HepG2 (cell line): Measurements from ENCODE around the gene ADH4. TPM values are rescaled to one million over a fixed set of nuclear protein-coding genes. Genes with fewer than 3 reads are reported as not detected.

ENCODE experiments used
- ESRRA ChIP-seq: sonication (generic); formaldehyde crosslinking; IDR thresholded peaks from 2 replicates; pipeline ENCODE4 v1.5.1; 2020; ENCODE audit warnings: mild to moderate bottlenecking, low read depth, missing genetic modification reagents
- FOSL2 ChIP-seq: sonication (generic); formaldehyde crosslinking; IDR thresholded peaks from 2 replicates; pipeline ENCODE4 v1.4.0; 2020; ENCODE audit warnings: missing genetic modification reagents
- HNRNPL ChIP-seq: fragments of 200-400 bp; formaldehyde crosslinking; IDR thresholded peaks from 2 replicates; pipeline ENCODE4 v1.6.1; 2017; ENCODE audit warnings: mild to moderate bottlenecking, low read depth, low read length
- NCOA2 ChIP-seq: sonication (generic); formaldehyde crosslinking; IDR thresholded peaks from 2 replicates; pipeline ENCODE4 v1.8.0; 2022; ENCODE audit warnings: inconsistent platforms
- RCOR2 ChIP-seq: IDR thresholded peaks from 2 replicates; pipeline ENCODE4 v1.6.1; 2016; ENCODE audit warnings: missing biosample characterization, missing genetic modification reagents
- REL ChIP-seq: sonication (generic); formaldehyde crosslinking; conservative IDR thresholded peaks from 2 replicates; pipeline ENCODE4 v1.8.0; 2022; ENCODE audit warnings: mild to moderate bottlenecking, missing genetic modification reagents, moderate library complexity
- RFXAP ChIP-seq: sonication (generic); formaldehyde crosslinking; IDR thresholded peaks from 2 replicates; pipeline ENCODE4 v1.4.0; 2020; ENCODE audit warnings: missing genetic modification reagents, borderline replicate concordance
- STAG1 ChIP-seq: sonication (generic); formaldehyde crosslinking; IDR thresholded peaks from 2 replicates; pipeline ENCODE4 v1.4.0; 2020; ENCODE audit warnings: missing genetic modification reagents
- ZBTB1 ChIP-seq: sonication (generic); formaldehyde crosslinking; IDR thresholded peaks from 2 replicates; pipeline ENCODE4 v1.4.0; 2020; ENCODE audit warnings: missing genetic modification reagents, borderline replicate concordance
- ZNF260 ChIP-seq: sonication (generic); formaldehyde crosslinking; IDR thresholded peaks from 2 replicates; pipeline ENCODE4 v1.4.0; 2020; ENCODE audit warnings: missing genetic modification reagents, low read depth, mild to moderate bottlenecking, borderline replicate concordance
- ZNF432 ChIP-seq: sonication (generic); formaldehyde crosslinking; IDR thresholded peaks from 2 replicates; pipeline ENCODE4 v1.5.0; 2020; ENCODE audit warnings: missing genetic modification reagents, mild to moderate bottlenecking, borderline replicate concordance
- ZNF570 ChIP-seq: sonication (generic); formaldehyde crosslinking; IDR thresholded peaks from 2 replicates; pipeline ENCODE4 v1.4.0; 2020; ENCODE audit warnings: mild to moderate bottlenecking, missing genetic modification reagents, borderline replicate concordance
- ZNF749 ChIP-seq: sonication (generic); formaldehyde crosslinking; IDR thresholded peaks from 2 replicates; pipeline ENCODE4 v1.8.0; 2022; ENCODE audit warnings: mild to moderate bottlenecking, missing genetic modification reagents, moderate library complexity, borderline replicate concordance
- polyA plus RNA-seq, 8 experiments: library from polyadenylated mRNA; depleted of rRNA in 3 of 8; stranded (reverse) in 7 of 8; unstranded in 1 of 8; fragments of >200 nt; fragmentation: Illumina TruSeq in 4 of 8; extraction: Trizol in 4 of 8; gene quantifications; 2 replicates each; pipeline versions ENCODE4 v1.2.1 to v1.2.3, GENCODE V29; 2011 to 2016; ENCODE audit warnings: low read depth in 4 of 8, missing spikeins in 1 of 8, mixed read lengths in 1 of 8; ENCODE audit not compliant: insufficient read depth in 1 of 8
- total RNA-seq, 5 experiments: library from RNA; depleted of rRNA; stranded (reverse); fragments of >200 nt; fragmentation: Illumina TruSeq; extraction: Trizol; gene quantifications; 2 replicates each; pipeline ENCODE4 v1.2.3, GENCODE V29; 2016; ENCODE audit warnings: low read depth in 1 of 5
- TF ChIP-seq, protein P1 (sequence below): sonication (generic); formaldehyde crosslinking; IDR thresholded peaks from 2 replicates; pipeline ENCODE4 v1.4.0; 2020; ENCODE audit warnings: missing genetic modification reagents
- TF ChIP-seq, protein P2 (sequence below): sonication (generic); formaldehyde crosslinking; IDR thresholded peaks from 2 replicates; pipeline ENCODE4 v1.8.0; 2022; ENCODE audit warnings: missing genetic modification reagents, mild to moderate bottlenecking, moderate library complexity, borderline replicate concordance
- TF ChIP-seq, protein P3 (sequence below), 2 experiments: sonication (generic) in 1 of 2; formaldehyde crosslinking in 1 of 2; IDR thresholded peaks; 2 replicates each; pipeline versions ENCODE4 v1.4.0 to v1.6.1; 2016 to 2020; ENCODE audit warnings: borderline replicate concordance in 1 of 2, low read depth in 1 of 2, mild to moderate bottlenecking in 1 of 2, missing genetic modification reagents in 1 of 2

The ADH4 gene
- total and polyA plus RNA-seq, 2 of the 13 experiments (the other 11 are each of a cell fraction or from before 2014, with no cell fraction given) = 24.3 to 31.1 TPM

DNA sequence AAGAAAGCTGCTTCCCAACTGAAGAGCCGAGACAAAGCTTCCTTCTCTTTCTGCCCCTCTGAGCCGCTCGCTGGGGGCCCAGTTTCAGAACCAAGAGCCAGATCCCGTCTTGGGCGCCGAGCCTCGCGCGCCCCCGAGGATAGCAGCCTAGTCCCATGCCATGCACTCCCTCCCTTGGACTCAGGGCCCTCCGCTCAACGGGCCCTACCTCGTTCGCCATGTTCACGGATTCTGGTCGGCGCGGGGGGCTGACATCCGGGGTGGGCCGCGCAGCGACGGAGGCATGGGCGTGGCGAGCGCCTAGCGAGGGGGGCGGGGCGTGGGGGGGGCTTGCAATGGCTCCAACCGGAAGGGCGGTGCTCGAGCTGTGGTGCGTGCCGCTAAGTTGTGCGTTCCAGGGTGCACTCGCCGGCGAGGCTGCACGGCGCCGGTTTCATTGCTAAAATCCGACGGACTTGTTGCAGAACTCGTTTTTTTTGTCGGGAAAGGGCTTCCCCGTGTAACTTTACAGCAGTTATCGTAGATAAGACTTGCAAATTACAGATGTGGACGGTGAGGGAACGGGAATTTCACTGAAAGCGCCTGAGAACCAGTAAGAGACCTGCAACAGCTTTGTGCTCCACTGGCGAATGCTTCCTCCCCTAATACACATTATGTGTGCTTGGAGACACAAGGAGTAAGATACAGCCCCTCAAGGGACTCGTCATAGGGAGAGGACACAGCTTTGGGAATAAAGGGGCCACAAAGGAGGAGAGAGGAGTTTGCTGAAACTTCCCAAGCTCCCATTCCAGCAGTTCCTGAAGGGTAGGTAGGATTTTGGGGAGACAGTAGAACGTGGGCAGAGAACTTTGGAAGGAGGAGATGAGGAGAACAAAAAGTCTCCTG is 55.4 kb downstream of the ADH4 start, which contains the start of gene ADH5 (continued):
- TF ChIP-seq, protein P1, sequence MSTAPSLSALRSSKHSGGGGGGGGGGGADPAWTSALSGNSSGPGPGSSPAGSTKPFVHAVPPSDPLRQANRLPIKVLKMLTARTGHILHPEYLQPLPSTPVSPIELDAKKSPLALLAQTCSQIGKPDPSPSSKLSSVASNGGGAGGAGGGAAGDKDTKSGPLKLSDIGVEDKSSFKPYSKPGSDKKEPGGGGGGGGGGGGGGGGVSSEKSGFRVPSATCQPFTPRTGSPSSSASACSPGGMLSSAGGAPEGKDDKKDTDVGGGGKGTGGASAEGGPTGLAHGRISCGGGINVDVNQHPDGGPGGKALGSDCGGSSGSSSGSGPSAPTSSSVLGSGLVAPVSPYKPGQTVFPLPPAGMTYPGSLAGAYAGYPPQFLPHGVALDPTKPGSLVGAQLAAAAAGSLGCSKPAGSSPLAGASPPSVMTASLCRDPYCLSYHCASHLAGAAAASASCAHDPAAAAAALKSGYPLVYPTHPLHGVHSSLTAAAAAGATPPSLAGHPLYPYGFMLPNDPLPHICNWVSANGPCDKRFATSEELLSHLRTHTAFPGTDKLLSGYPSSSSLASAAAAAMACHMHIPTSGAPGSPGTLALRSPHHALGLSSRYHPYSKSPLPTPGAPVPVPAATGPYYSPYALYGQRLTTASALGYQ = no peak
- TF ChIP-seq FOSL2 (CRISPR knock-in tag) (0 out of 2 replicates have a peak, but pooled peaks have one; percentile 15), NCOA2 (CRISPR knock-in tag) (peak; percentile 43; the same call in 1 of the 2 replicates), ESRRA (CRISPR knock-in tag) (no peak), STAG1 (CRISPR knock-in tag) (peak; percentile 8; the same call in 1 of the 2 replicates), RCOR2 (CRISPR knock-in tag) (no peak), ZNF749 (0 out of 2 replicates have a peak, but pooled peaks have one; percentile 42), HNRNPL (no peak), REL (CRISPR knock-in tag) (0 out of 2 replicates have a peak, but pooled peaks have one; percentile 53), RFXAP (CRISPR knock-in tag) (no peak), ZNF432 (peak; percentile 49; the same call in 1 of the 2 replicates), ZNF260 (no peak), ZNF570 (no peak), ZBTB1 (no peak)
- TF ChIP-seq, protein P2, sequence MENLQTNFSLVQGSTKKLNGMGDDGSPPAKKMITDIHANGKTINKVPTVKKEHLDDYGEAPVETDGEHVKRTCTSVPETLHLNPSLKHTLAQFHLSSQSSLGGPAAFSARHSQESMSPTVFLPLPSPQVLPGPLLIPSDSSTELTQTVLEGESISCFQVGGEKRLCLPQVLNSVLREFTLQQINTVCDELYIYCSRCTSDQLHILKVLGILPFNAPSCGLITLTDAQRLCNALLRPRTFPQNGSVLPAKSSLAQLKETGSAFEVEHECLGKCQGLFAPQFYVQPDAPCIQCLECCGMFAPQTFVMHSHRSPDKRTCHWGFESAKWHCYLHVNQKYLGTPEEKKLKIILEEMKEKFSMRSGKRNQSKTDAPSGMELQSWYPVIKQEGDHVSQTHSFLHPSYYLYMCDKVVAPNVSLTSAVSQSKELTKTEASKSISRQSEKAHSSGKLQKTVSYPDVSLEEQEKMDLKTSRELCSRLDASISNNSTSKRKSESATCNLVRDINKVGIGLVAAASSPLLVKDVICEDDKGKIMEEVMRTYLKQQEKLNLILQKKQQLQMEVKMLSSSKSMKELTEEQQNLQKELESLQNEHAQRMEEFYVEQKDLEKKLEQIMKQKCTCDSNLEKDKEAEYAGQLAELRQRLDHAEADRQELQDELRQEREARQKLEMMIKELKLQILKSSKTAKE (CRISPR knock-in tag) = no peak
- TF ChIP-seq, protein P3, sequence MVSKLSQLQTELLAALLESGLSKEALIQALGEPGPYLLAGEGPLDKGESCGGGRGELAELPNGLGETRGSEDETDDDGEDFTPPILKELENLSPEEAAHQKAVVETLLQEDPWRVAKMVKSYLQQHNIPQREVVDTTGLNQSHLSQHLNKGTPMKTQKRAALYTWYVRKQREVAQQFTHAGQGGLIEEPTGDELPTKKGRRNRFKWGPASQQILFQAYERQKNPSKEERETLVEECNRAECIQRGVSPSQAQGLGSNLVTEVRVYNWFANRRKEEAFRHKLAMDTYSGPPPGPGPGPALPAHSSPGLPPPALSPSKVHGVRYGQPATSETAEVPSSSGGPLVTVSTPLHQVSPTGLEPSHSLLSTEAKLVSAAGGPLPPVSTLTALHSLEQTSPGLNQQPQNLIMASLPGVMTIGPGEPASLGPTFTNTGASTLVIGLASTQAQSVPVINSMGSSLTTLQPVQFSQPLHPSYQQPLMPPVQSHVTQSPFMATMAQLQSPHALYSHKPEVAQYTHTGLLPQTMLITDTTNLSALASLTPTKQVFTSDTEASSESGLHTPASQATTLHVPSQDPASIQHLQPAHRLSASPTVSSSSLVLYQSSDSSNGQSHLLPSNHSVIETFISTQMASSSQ (IDR thresholded peaks at IDR 0.05; ENCODE audit: low read depth) = 0 out of 2 replicates have a peak, but pooled peaks have one; percentile 20
- TF ChIP-seq, protein P3 (CRISPR knock-in tag; IDR thresholded peaks at IDR 0.05; ENCODE audit: borderline replicate concordance) = peak; percentile 60; the same call in 1 of the 2 replicates
